Loucy (cell line): ENCODE data around the gene FIGNL2.

Source experiments
- H2AFZ ChIP-seq: fragments of 200-600 bp; sonication (generic); 2 replicates; pipeline ENCODE4 v1.6.0; 2016; ENCODE audit warnings: antibody characterized with exemption, mild to moderate bottlenecking, low read length, moderate library complexity
- H3F3A ChIP-seq: fragments of 200-600 bp; 2 replicates; pipeline ENCODE4 v1.6.0; 2016; ENCODE audit warnings: antibody characterized with exemption, low read depth, mild to moderate bottlenecking
- H3K27me3 ChIP-seq: fragments of 200-600 bp; sonication (generic); 2 replicates; pipeline ENCODE4 v1.6.1; 2014; ENCODE audit warnings: low read length, mild to moderate bottlenecking; ENCODE audit not compliant: insufficient read depth, poor library complexity, severe bottlenecking
- H3K36me3 ChIP-seq: fragments of 200-600 bp; sonication (generic); 2 replicates; pipeline ENCODE4 v1.6.1; 2016; ENCODE audit warnings: low read length; ENCODE audit not compliant: insufficient read depth
- H3K4me1 ChIP-seq: fragments of 200-600 bp; sonication (generic); 2 replicates; pipeline ENCODE4 v1.5.1; 2014; ENCODE audit warnings: low read length, mild to moderate bottlenecking; ENCODE audit not compliant: insufficient read depth, poor library complexity, severe bottlenecking
- H3K4me2 ChIP-seq: fragments of 200-600 bp; sonication (generic); 2 replicates; pipeline ENCODE4 v1.6.0; 2014; ENCODE audit warnings: antibody characterized with exemption, low read length, low read depth, mild to moderate bottlenecking; ENCODE audit not compliant: poor library complexity, severe bottlenecking
- H3K4me3 ChIP-seq: fragments of 200-600 bp; sonication (generic); 2 replicates; pipeline ENCODE4 v1.5.1; 2014; ENCODE audit warnings: low read length, mild to moderate bottlenecking, mixed read lengths; ENCODE audit not compliant: poor library complexity, severe bottlenecking
- H3K79me2 ChIP-seq: fragments of 200-600 bp; sonication (generic); 2 replicates; pipeline ENCODE4 v1.6.1; 2014; ENCODE audit warnings: low read length; ENCODE audit not compliant: insufficient read depth
- H3K9ac ChIP-seq: fragments of 200-600 bp; sonication (generic); 2 replicates; pipeline ENCODE4 v1.6.0; 2014; ENCODE audit warnings: mild to moderate bottlenecking, low read depth, low read length, moderate library complexity; ENCODE audit not compliant: poor library complexity, severe bottlenecking
- H3K9me2 ChIP-seq: fragments of 200-600 bp; sonication (generic); replicated peaks from 2 replicates; pipeline ENCODE4 v1.6.1; 2016; ENCODE audit warnings: low read depth, low read length, mixed read lengths
- H3K9me3 ChIP-seq: fragments of 200-600 bp; sonication (generic); 2 replicates; pipeline ENCODE4 v1.6.1; 2014; ENCODE audit warnings: mild to moderate bottlenecking, antibody characterized with exemption, low read length, low read depth; ENCODE audit not compliant: insufficient read depth
- H4K20me1 ChIP-seq: fragments of 200-600 bp; sonication (generic); 2 replicates; pipeline ENCODE4 v1.6.0; 2014; ENCODE audit warnings: antibody characterized with exemption, low read length, mild to moderate bottlenecking; ENCODE audit not compliant: insufficient read depth, poor library complexity, severe bottlenecking
- CTCF ChIP-seq: fragments of 200-600 bp; sonication (generic); conservative IDR thresholded peaks from 2 replicates; pipeline ENCODE4 v1.5.1; 2014; ENCODE audit warnings: mild to moderate bottlenecking, antibody characterized with exemption, low read length
- EZH2phosphoT487 ChIP-seq: fragments of 200-600 bp; IDR thresholded peaks from 2 replicates; pipeline ENCODE4 v1.6.1; 2018; ENCODE audit warnings: antibody characterized with exemption, mild to moderate bottlenecking, moderate library complexity, borderline replicate concordance

The FIGNL2 gene

GRCh38 chr12:51822261-51822616 lies 26.3 kb downstream of the FIGNL2 start:
- Histone ChIP-seq H4K20me1 (peaks cover 8% of the 10 kb centered on the region), H3K4me3 (peak overlapping the region; percentile 98), H3K4me2 (peak overlapping the region; percentile 87), H3F3A (0 out of 2 replicates have a peak, but pooled peaks cover 6% of the 10 kb centered on the region), H2AFZ (no peak overlapping the region), H3K9me2 (no peaks in the 10 kb centered on the region), H3K79me2 (peaks cover 35% of the 10 kb centered on the region; the same call in 1 of the 2 replicates), H3K36me3 (no peaks in the 10 kb centered on the region), H3K9me3 (no peaks in the 10 kb centered on the region), H3K4me1 (peaks cover 31% of the 10 kb centered on the region), H3K27me3 (no peaks in the 10 kb centered on the region), H3K9ac (peak overlapping the region; percentile 99)
- TF ChIP-seq EZH2phosphoT487 (no peak), CTCF (no peak)

GRCh38 chr12:51821440-51822260 lies 26.9 kb downstream of the FIGNL2 start:
- Histone ChIP-seq H4K20me1 (peaks cover 8% of the 10 kb centered on the region), H3K9me3 (no peaks in the 10 kb centered on the region), H3K4me1 (peaks cover 25% of the 10 kb centered on the region), H3K79me2 (peaks cover 35% of the 10 kb centered on the region; the same call in 1 of the 2 replicates), H3K4me3 (peak overlapping the region; percentile 98), H3K27me3 (no peaks in the 10 kb centered on the region), H3K9me2 (no peaks in the 10 kb centered on the region), H3K36me3 (no peaks in the 10 kb centered on the region), H3F3A (0 out of 2 replicates have a peak, but pooled peaks cover 6% of the 10 kb centered on the region), H2AFZ (peak overlapping the region; percentile 90), H3K9ac (peak overlapping the region; percentile 99), H3K4me2 (peak overlapping the region; percentile 87)
- TF ChIP-seq EZH2phosphoT487 (no peak), CTCF (peak; percentile 24)

GRCh38 chr12:51820526-51821439 lies 27.7 kb downstream of the FIGNL2 start:
- peaks cover 25% of the 10 kb centered on the region for H3K4me1 ChIP-seq
- H3K27me3 ChIP-seq, result no peaks in the 10 kb centered on the region
- peaks cover 8% of the 10 kb centered on the region for H4K20me1 ChIP-seq
- peak overlapping the region; percentile 87 for H3K4me2 ChIP-seq
- H3F3A ChIP-seq, result 0 out of 2 replicates have a peak, but pooled peaks cover 6% of the 10 kb centered on the region
- H2AFZ ChIP-seq, result peak overlapping the region; percentile 90
- no peaks in the 10 kb centered on the region for H3K9me3 ChIP-seq
- peak overlapping the region; percentile 98 for H3K4me3 ChIP-seq
- peak overlapping the region; percentile 99 for H3K9ac ChIP-seq
- no peaks in the 10 kb centered on the region for H3K36me3 ChIP-seq
- peaks cover 35% of the 10 kb centered on the region; the same call in 1 of the 2 replicates for H3K79me2 ChIP-seq
- H3K9me2 ChIP-seq, result no peaks in the 10 kb centered on the region
- TF ChIP-seq EZH2phosphoT487, result no peak
- TF ChIP-seq CTCF, result peak; percentile 67
